Posterior cingulate gyrus (tissue), 11 donors: ENCODE results near the gene TGIF2LX.
A peak's percentile ranks its signal among the peaks of the same experiment; 100 is the strongest.
"Not testable (repeated sequence)": the region's sequence is repeated elsewhere in the genome, so short reads cannot be mapped to it uniquely, and the experiment has no call there.

Experiments
- DNase-seq, 10 donors: peaks; one replicate each; pipeline versions ENCODE4 v3.0.0 to v3.0.0-alpha.2; 2020 to 2021; ENCODE audit warnings: mixed read lengths in 3 of 10
- intact Hi-C: fragments of 100-400 bp; cut with DNase I; formaldehyde crosslinking; loops from one replicate; pipeline ENCODE4 v1.15.1; 2023

Gene TGIF2LX

DNA sequence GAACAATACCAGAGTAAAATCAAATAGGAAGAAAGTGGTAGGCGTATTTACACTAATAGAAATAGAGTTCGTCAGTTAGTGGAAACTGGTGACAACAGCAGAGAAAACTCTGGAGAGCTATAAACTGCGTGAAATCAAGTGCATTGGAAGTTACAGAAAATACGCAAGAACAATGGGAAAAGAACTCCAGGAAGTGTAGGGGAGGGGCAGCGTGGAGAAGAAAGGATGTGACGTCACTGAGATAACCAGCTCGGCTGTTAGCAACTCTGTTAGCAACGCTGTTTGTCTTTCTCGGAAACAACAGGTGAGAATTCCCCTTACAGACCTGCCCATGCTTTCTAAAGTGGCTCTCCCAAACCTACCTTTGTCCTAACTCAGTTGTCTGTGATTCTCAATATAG lies at the start of gene TGIF2LX:
TSS of gene TGIF2LX (plus strand) at position 244 of the 400 bp plus-strand sequence. CDS start 178 bp downstream, outside the sequence.
- DNase-seq, intact Hi-C loops: not testable (repeated sequence)

- intact Hi-C loops, result not testable (repeated sequence)
- peak in 2 of 10 donors; percentile 58 to 68 for DNase-seq
Observed at GRCh38 chrX:89922338-89922934, 728 bp downstream of the TGIF2LX start.

GRCh38 chrX:89943077-89943476 lies 21.4 kb downstream of the TGIF2LX start:
- DNase-seq, result peak in 2 of 10 donors; percentile 59 to 62
- intact Hi-C loops, result not testable (repeated sequence)

DNA sequence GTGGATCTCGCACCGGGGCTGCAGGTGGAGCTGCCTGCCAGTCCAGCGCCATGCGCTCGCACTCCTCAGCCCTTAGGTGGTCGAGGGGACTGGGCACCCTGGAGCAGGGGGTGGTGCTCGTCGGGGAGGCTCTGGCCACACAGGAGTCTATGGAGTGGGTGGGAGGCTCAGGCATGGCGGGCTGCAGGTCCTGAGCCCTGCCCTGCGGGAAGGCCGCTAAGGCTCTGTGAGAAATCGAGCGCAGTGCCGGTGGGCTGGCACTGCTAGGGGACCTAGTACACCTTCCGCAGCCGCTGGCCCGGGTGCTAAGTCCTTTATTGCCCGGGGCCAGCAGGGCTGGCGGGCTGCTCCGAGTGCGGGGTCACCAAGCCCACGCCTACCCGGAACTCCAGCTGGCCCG lies 43.9 kb downstream of the TGIF2LX start:
- DNase-seq, result peak in 2 of 10 donors; percentile 75 to 77
- intact Hi-C loops, result not testable (repeated sequence)
